ENCODE measurements around the gene ITFG1. TPM values are rescaled to one million over a fixed set of nuclear protein-coding genes. Genes with fewer than 3 reads are reported as not detected.

ITFG1 gene
- polyA plus RNA-seq, 6 donors from 2014 or later, result 18.6 to 39.0 (median 28.5) TPM

- no peak for ATAC-seq (ENCODE audit: low read depth in 2 of 2)
- Mint-ChIP-seq H3K27me3 (no peaks in the 10 kb centered on the region), H3K9me3 (peaks cover 0 to 7% (median 2%) of the 10 kb centered on the region in 7 donors), H3K36me3 (peaks cover 0 to 11% of the 10 kb centered on the region in 2 donors), H3K27ac (peak overlapping the region in 2 of 6 donors; percentile 2 to 26), H3K4me1 (no peaks in the 10 kb centered on the region), H3K4me3 (no peak overlapping the region)
- no peak for DNase-seq
Measured at GRCh38 chr16:47278306-47278970, 182.4 kb downstream of the ITFG1 start.

GRCh38 chr16:47276522-47276921, 184.3 kb downstream of the ITFG1 start:
- DNase-seq (no peak), ATAC-seq (ENCODE audit: low read depth in 2 of 2) (no peak)
- peaks cover 0 to 5% (median 1%) of the 10 kb centered on the region in 7 donors for H3K9me3 Mint-ChIP-seq
- H3K4me3 Mint-ChIP-seq, result no peak overlapping the region
- H3K36me3 Mint-ChIP-seq, result peaks cover 9 to 14% of the 10 kb centered on the region in 2 donors
- no peak overlapping the region for H3K27ac Mint-ChIP-seq
- H3K27me3 Mint-ChIP-seq, result no peaks in the 10 kb centered on the region
- H3K4me1 Mint-ChIP-seq, result peaks cover 0 to 4% (median 0%) of the 10 kb centered on the region in 3 donors

GRCh38 chr16:47262938-47263337, 197.9 kb downstream of the ITFG1 start:
- no peak for ATAC-seq (ENCODE audit: low read depth in 2 of 2)
- Mint-ChIP-seq H3K36me3 (peaks cover 0 to 5% of the 10 kb centered on the region in 2 donors), H3K27me3 (no peaks in the 10 kb centered on the region), H3K27ac (peak overlapping the region in 1 of 6 donors; percentile 95), H3K4me1 (peaks cover 0 to 8% (median 0%) of the 10 kb centered on the region in 3 donors), H3K4me3 (no peak overlapping the region), H3K9me3 (no peaks in the 10 kb centered on the region)
- DNase-seq, result no peak

GRCh38 chr16:47260503-47260902, 200.4 kb downstream of the ITFG1 start:
- Mint-ChIP-seq H3K36me3 (peaks cover 3 to 23% of the 10 kb centered on the region in 2 donors), H3K27me3 (no peaks in the 10 kb centered on the region)

GRCh38 chr16:47258874-47259461, 201.9 kb downstream of the ITFG1 start:
- Mint-ChIP-seq H3K9me3 (no peaks in the 10 kb centered on the region), H3K27me3 (no peaks in the 10 kb centered on the region), H3K4me1 (no peaks in the 10 kb centered on the region), H3K4me3 (no peak overlapping the region), H3K36me3 (peaks cover 6 to 30% of the 10 kb centered on the region in 2 donors), H3K27ac (no peak overlapping the region)
- no peak for ATAC-seq (ENCODE audit: low read depth in 2 of 2)
- DNase-seq, result peak; percentile 6

More at GRCh38 chr16:47260503-47260902, 200.4 kb downstream of the ITFG1 start:
- Mint-ChIP-seq H3K27ac (no peak overlapping the region), H3K4me3 (no peak overlapping the region), H3K9me3 (no peaks in the 10 kb centered on the region), H3K4me1 (no peaks in the 10 kb centered on the region)
- no peak for ATAC-seq (ENCODE audit: low read depth in 2 of 2)
- no peak for DNase-seq

- peaks cover 6 to 40% of the 10 kb centered on the region in 2 donors for H3K36me3 Mint-ChIP-seq
- H3K27me3 Mint-ChIP-seq, result no peaks in the 10 kb centered on the region
- ATAC-seq (ENCODE audit: low read depth in 2 of 2), result no peak
- no peak for DNase-seq
- H3K4me3 Mint-ChIP-seq, result no peak overlapping the region
- no peaks in the 10 kb centered on the region for H3K9me3 Mint-ChIP-seq
- H3K4me1 Mint-ChIP-seq, result no peaks in the 10 kb centered on the region
- no peak overlapping the region for H3K27ac Mint-ChIP-seq
Measured at GRCh38 chr16:47254756-47255155, 206.1 kb downstream of the ITFG1 start.

- no peaks in the 10 kb centered on the region for H3K4me1 Mint-ChIP-seq
- H3K27me3 Mint-ChIP-seq, result no peaks in the 10 kb centered on the region
- H3K9me3 Mint-ChIP-seq, result no peaks in the 10 kb centered on the region
- no peak overlapping the region for H3K4me3 Mint-ChIP-seq
- H3K36me3 Mint-ChIP-seq, result peaks cover 6 to 24% of the 10 kb centered on the region in 2 donors
- DNase-seq, result no peak
- H3K27ac Mint-ChIP-seq, result peak overlapping the region in 1 of 6 donors; percentile 54
- ATAC-seq (ENCODE audit: low read depth in 2 of 2), result no peak
Measured at GRCh38 chr16:47250983-47251382, 209.9 kb downstream of the ITFG1 start.

- no peak overlapping the region for H3K27ac Mint-ChIP-seq
- no peaks in the 10 kb centered on the region for H3K27me3 Mint-ChIP-seq
- no peak overlapping the region for H3K4me3 Mint-ChIP-seq
- H3K4me1 Mint-ChIP-seq, result no peaks in the 10 kb centered on the region
- no peaks in the 10 kb centered on the region for H3K9me3 Mint-ChIP-seq
- no peak for ATAC-seq (ENCODE audit: low read depth in 2 of 2)
- no peak for DNase-seq
- H3K36me3 Mint-ChIP-seq, result peaks cover 0 to 18% of the 10 kb centered on the region in 2 donors
Measured at GRCh38 chr16:47247690-47248089, 213.2 kb downstream of the ITFG1 start.

- peak overlapping the region in 1 of 6 donors; percentile 16 for H3K27ac Mint-ChIP-seq
- no peaks in the 10 kb centered on the region for H3K27me3 Mint-ChIP-seq
- DNase-seq, result no peak
- peak overlapping the region in 1 of 8 donors; percentile 62 for H3K4me3 Mint-ChIP-seq
- peaks cover 0 to 2% (median 0%) of the 10 kb centered on the region in 7 donors for H3K9me3 Mint-ChIP-seq
- no peaks in the 10 kb centered on the region for H3K4me1 Mint-ChIP-seq
- no peak for ATAC-seq (ENCODE audit: low read depth in 2 of 2)
- H3K36me3 Mint-ChIP-seq, result peaks cover 10 to 24% of the 10 kb centered on the region in 2 donors
Measured at GRCh38 chr16:47244206-47244605, 216.7 kb downstream of the ITFG1 start.

- Mint-ChIP-seq H3K27ac (no peak overlapping the region), H3K9me3 (peaks cover 0 to 2% (median 0%) of the 10 kb centered on the region in 7 donors), H3K4me1 (no peaks in the 10 kb centered on the region), H3K36me3 (peaks cover 10 to 33% of the 10 kb centered on the region in 2 donors), H3K4me3 (no peak overlapping the region), H3K27me3 (no peaks in the 10 kb centered on the region)
- DNase-seq, result no peak
- ATAC-seq (ENCODE audit: low read depth in 2 of 2), result no peak
Measured at GRCh38 chr16:47241061-47241460, 219.8 kb downstream of the ITFG1 start.

GRCh38 chr16:47236716-47237115, 224.1 kb downstream of the ITFG1 start:
- ATAC-seq (ENCODE audit: low read depth in 2 of 2) (no peak), DNase-seq (no peak)
- Mint-ChIP-seq H3K4me1 (no peaks in the 10 kb centered on the region), H3K27ac (no peak overlapping the region), H3K4me3 (no peak overlapping the region), H3K27me3 (no peaks in the 10 kb centered on the region), H3K36me3 (peaks cover 40 to 50% of the 10 kb centered on the region in 2 donors), H3K9me3 (peaks cover 0 to 4% (median 0%) of the 10 kb centered on the region in 7 donors)

- DNase-seq (no peak), ATAC-seq (ENCODE audit: low read depth in 2 of 2) (no peak)
- no peaks in the 10 kb centered on the region for H3K4me1 Mint-ChIP-seq
- H3K9me3 Mint-ChIP-seq, result peaks cover 0 to 6% (median 0%) of the 10 kb centered on the region in 7 donors
- no peak overlapping the region for H3K27ac Mint-ChIP-seq
- H3K27me3 Mint-ChIP-seq, result no peaks in the 10 kb centered on the region
- no peak overlapping the region for H3K4me3 Mint-ChIP-seq
- H3K36me3 Mint-ChIP-seq, result peaks cover 34 to 55% of the 10 kb centered on the region in 2 donors
Measured at GRCh38 chr16:47230296-47230695, 230.6 kb downstream of the ITFG1 start.

GRCh38 chr16:47229053-47230050, 231.5 kb downstream of the ITFG1 start:
- Mint-ChIP-seq H3K9me3 (peaks cover 0 to 11% (median 5%) of the 10 kb centered on the region in 7 donors), H3K27ac (peak overlapping the region in 1 of 6 donors; percentile 12), H3K4me3 (no peak overlapping the region), H3K27me3 (no peaks in the 10 kb centered on the region), H3K4me1 (no peaks in the 10 kb centered on the region), H3K36me3 (peaks cover 36 to 56% of the 10 kb centered on the region in 2 donors)
- DNase-seq (no peak), ATAC-seq (ENCODE audit: low read depth in 2 of 2) (no peak)

Data from naive B cell (primary cell).